ENCODE measurements around the gene ABI3BP. TPM values are rescaled to one million over a fixed set of nuclear protein-coding genes. Genes with fewer than 3 reads are reported as not detected.

The ABI3BP gene
- total RNA-seq, 1 experiment from 2014 or later: 0.15 TPM

- ChIA-PET CTCF (no interaction called here), RAD21 (ENCODE audit: low non-redundant PET in 1 of 2, low total read pairs in 2 of 2, uncharacterized antibody in 2 of 2, unreplicated experiment in 2 of 2) (no interaction called here), POLR2A (no interaction called here)
- DNase-seq (ENCODE audit: low read depth, low spot score): no peak
- Histone ChIP-seq H3K9ac (ENCODE audit: low read length) (no peak overlapping the region), H3K27me3 (ENCODE audit: insufficient read depth, low read length) (no peaks in the 10 kb centered on the region), H3K27ac (ENCODE audit: low read depth, low read length) (no peak overlapping the region), H3K36me3 (ENCODE audit: control insufficient read depth in 1 of 2, insufficient read depth in 2 of 2, low read length in 2 of 2) (no peaks in the 10 kb centered on the region), H3K4me3 (replicated peaks in 1 of 2; ENCODE audit: low read depth in 1 of 2, low read length in 2 of 2) (no peak overlapping the region), H3K4me2 (ENCODE audit: low read length) (no peak overlapping the region), H3K9me3 (ENCODE audit: control insufficient read depth in 1 of 2, insufficient read depth in 1 of 2, low read depth in 1 of 2, low read length in 2 of 2) (no peaks in the 10 kb centered on the region), H3K9me2 (ENCODE audit: insufficient read depth) (no peaks in the 10 kb centered on the region), H4K20me1 (ENCODE audit: insufficient read depth) (no peaks in the 10 kb centered on the region), H3K4me1 (ENCODE audit: control insufficient read depth in 1 of 2, insufficient read depth in 2 of 2, low read length in 2 of 2) (no peaks in the 10 kb centered on the region), H2AFZ (ENCODE audit: low read depth, low read length, poor library complexity, severe bottlenecking) (no peak overlapping the region), H3K79me2 (ENCODE audit: insufficient read depth, low read length) (no peaks in the 10 kb centered on the region)
- intact Hi-C loops (cut with micrococcal nuclease): loop anchor here (10.0 kb wide), 2 partner anchors 475 to 585 kb away; no protein-coding TSS in a partner anchor
- TF ChIP-seq POLR2A (IDR thresholded peaks at IDR 0.05; ENCODE audit: borderline replicate concordance, extremely low read depth, insufficient read depth, insufficient read length) (no peak), SP1 (IDR thresholded peaks at IDR 0.05; ENCODE audit: low read depth) (no peak), ZBTB33 (IDR thresholded peaks at IDR 0.05; ENCODE audit: extremely low read depth, insufficient replicate concordance, low read length) (no peak), EZH2phosphoT487 (IDR thresholded peaks at IDR 0.05; ENCODE audit: borderline replicate concordance) (no peak), ZNF274 (IDR thresholded peaks at IDR 0.05; ENCODE audit: low read depth, low read length) (no peak), MAX (IDR thresholded peaks at IDR 0.05) (no peak), ZFX (IDR thresholded peaks at IDR 0.05) (no peak), SIN3A (IDR thresholded peaks at IDR 0.05; ENCODE audit: low read depth) (no peak), RAD21 (IDR thresholded peaks at IDR 0.05; ENCODE audit: low read depth) (no peak), YY1 (IDR thresholded peaks at IDR 0.05; ENCODE audit: extremely low read depth, insufficient replicate concordance, low read depth, low read length) (no peak), FOSL1 (IDR thresholded peaks at IDR 0.05; ENCODE audit: low read depth) (no peak), TCF7L2 (IDR thresholded peaks at IDR 0.05; ENCODE audit: borderline replicate concordance, extremely low read depth, insufficient read depth, insufficient read length) (no peak), EZH2 (IDR thresholded peaks at IDR 0.05) (no peak), CEBPB (IDR thresholded peaks at IDR 0.05; ENCODE audit: low read depth) (no peak), EGR1 (IDR thresholded peaks at IDR 0.05; ENCODE audit: low read depth) (no peak), ELF1 (IDR thresholded peaks at IDR 0.05; ENCODE audit: borderline replicate concordance, low read depth) (no peak), POLR2AphosphoS5 (IDR thresholded peaks at IDR 0.05; ENCODE audit: low read depth, low read length) (no peak), REST (IDR thresholded peaks at IDR 0.05; ENCODE audit: low read depth) (no peak), CTCF (IDR thresholded peaks at IDR 0.05 in 2 of 3, conservative IDR thresholded peaks at IDR 0.05 in 1 of 3; ENCODE audit: borderline replicate concordance in 1 of 3, insufficient read depth in 1 of 3, low read depth in 2 of 3, low read length in 2 of 3) (no peak)
- BruUV-seq (replicated peaks): no TSS peak
- no peak for ATAC-seq
Observed at GRCh38 chr3:100899440-100900091, 93.7 kb downstream of the ABI3BP start.
